GM12873 (cell line): Measurements from ENCODE around the gene MYCBPAP.

Source experiments
- TF ChIP-seq, protein P1 (sequence below): IDR thresholded peaks from 2 replicates; pipeline ENCODE4 v1.5.1; 2012; ENCODE audit warnings: low read depth, mild to moderate bottlenecking, moderate library complexity, low read length, control low read depth; ENCODE audit not compliant: insufficient read depth; ENCODE audit errors: missing control alignments

MYCBPAP gene

GRCh38 chr17:50484386-50485155 lies 23.7 kb upstream of the MYCBPAP start:
- TF ChIP-seq, protein P1, sequence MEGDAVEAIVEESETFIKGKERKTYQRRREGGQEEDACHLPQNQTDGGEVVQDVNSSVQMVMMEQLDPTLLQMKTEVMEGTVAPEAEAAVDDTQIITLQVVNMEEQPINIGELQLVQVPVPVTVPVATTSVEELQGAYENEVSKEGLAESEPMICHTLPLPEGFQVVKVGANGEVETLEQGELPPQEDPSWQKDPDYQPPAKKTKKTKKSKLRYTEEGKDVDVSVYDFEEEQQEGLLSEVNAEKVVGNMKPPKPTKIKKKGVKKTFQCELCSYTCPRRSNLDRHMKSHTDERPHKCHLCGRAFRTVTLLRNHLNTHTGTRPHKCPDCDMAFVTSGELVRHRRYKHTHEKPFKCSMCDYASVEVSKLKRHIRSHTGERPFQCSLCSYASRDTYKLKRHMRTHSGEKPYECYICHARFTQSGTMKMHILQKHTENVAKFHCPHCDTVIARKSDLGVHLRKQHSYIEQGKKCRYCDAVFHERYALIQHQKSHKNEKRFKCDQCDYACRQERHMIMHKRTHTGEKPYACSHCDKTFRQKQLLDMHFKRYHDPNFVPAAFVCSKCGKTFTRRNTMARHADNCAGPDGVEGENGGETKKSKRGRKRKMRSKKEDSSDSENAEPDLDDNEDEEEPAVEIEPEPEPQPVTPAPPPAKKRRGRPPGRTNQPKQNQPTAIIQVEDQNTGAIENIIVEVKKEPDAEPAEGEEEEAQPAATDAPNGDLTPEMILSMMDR = no peak

DNA sequence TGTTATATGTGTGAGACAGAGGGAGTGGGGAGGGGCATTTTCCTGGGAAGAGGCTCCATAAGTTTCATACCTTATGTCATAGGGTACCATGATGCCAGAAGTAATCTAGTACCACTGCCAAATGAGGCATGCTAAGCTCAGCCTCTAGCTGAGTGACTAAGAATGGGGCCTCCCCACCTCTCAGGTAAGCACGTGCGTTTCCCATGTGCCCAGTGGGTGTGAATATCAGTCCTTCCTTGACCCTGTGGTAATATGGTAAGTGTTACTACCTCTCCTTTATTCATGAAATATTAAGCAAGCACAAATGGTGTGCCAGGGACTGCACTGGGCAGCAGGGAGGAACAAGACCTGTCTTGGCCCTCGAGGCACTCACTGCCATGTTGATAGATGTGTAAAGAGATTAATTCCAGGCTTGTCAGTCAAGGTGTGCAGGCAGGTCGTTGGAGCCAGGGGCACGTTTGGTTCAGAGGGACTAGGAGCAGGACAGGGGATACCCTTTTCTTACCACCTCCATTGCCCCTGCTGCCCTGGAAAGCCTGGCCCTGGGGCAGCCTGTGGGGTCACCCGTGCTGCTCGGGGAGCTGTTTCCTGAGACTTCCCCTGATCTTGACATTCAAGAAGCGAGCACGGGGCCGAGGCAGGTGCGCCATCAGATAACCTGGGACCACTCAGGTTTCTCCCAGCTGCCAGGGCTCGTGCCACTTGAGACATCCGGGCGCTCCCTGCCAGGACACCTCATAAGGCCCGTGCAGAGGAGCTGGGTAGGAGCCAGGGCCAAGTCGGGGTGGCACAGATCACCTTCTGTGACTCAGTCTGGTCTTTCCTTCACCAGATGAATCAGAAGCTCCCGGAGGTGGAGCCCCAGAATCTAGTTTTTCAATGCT lies 20.8 kb upstream of the MYCBPAP start:
- TF ChIP-seq, protein P1 = no peak

GRCh38 chr17:50488880-50489279 lies 19.4 kb upstream of the MYCBPAP start:
- TF ChIP-seq, protein P1 = no peak

- TF ChIP-seq, protein P1 = no peak
Measured at GRCh38 chr17:50491505-50491904, 16.7 kb upstream of the MYCBPAP start.

GRCh38 chr17:50492214-50492613 lies 16.0 kb upstream of the MYCBPAP start:
- TF ChIP-seq, protein P1 = no peak

GRCh38 chr17:50493744-50494143 lies 14.5 kb upstream of the MYCBPAP start:
- TF ChIP-seq, protein P1 = no peak

- TF ChIP-seq, protein P1 = no peak
Measured at GRCh38 chr17:50495217-50495823, 12.9 kb upstream of the MYCBPAP start.
